HEK293 (cell line): ENCODE results near the gene CDC14A.

Experiments
- AEBP2 ChIP-seq: fragments of 450-650 bp; formaldehyde crosslinking; IDR thresholded peaks from 2 replicates; pipeline ENCODE4 v1.5.1; 2016; ENCODE audit warnings: missing biosample characterization, missing genetic modification characterization, borderline replicate concordance
- BCL11B ChIP-seq: fragments of 450-650 bp; formaldehyde crosslinking; IDR thresholded peaks from 2 replicates; pipeline ENCODE4 v1.5.1; 2016; ENCODE audit warnings: low read depth, missing biosample characterization, missing genetic modification characterization
- BCL6B ChIP-seq: fragments of 450-650 bp; formaldehyde crosslinking; IDR thresholded peaks from 2 replicates; pipeline ENCODE4 v1.5.1; 2017; ENCODE audit warnings: missing biosample characterization, missing genetic modification characterization
- GLI2 ChIP-seq: fragments of 450-650 bp; formaldehyde crosslinking; IDR thresholded peaks from 2 replicates; pipeline ENCODE4; 2017; ENCODE audit warnings: missing biosample characterization, missing genetic modification characterization, low read depth, borderline replicate concordance
- KLF1 ChIP-seq: fragments of 450-650 bp; formaldehyde crosslinking; IDR thresholded peaks from 2 replicates; pipeline ENCODE4 v1.5.1; 2016; ENCODE audit warnings: missing biosample characterization, missing genetic modification characterization
- PATZ1 ChIP-seq: fragments of 450-650 bp; formaldehyde crosslinking; IDR thresholded peaks from 2 replicates; pipeline ENCODE4 v1.5.1; 2016; ENCODE audit warnings: missing biosample characterization, missing genetic modification characterization
- REPIN1 ChIP-seq: fragments of 450-650 bp; formaldehyde crosslinking; IDR thresholded peaks from 2 replicates; pipeline ENCODE4 v1.5.1; 2017; ENCODE audit warnings: missing biosample characterization, missing genetic modification characterization, low read depth
- SCRT2 ChIP-seq: fragments of 450-650 bp; formaldehyde crosslinking; IDR thresholded peaks from 2 replicates; pipeline ENCODE4 v1.5.1; 2016; ENCODE audit warnings: missing biosample characterization, missing genetic modification characterization
- WT1 ChIP-seq: fragments of 450-650 bp; formaldehyde crosslinking; IDR thresholded peaks from 2 replicates; pipeline ENCODE4 v1.5.1; 2016; ENCODE audit warnings: missing biosample characterization, missing genetic modification characterization
- YY1 ChIP-seq: fragments of 450-650 bp; formaldehyde crosslinking; IDR thresholded peaks from 2 replicates; pipeline ENCODE4 v1.5.1; 2018; ENCODE audit warnings: missing biosample characterization, missing genetic modification characterization
- ZBTB26 ChIP-seq: fragments of 450-650 bp; formaldehyde crosslinking; optimal IDR thresholded peaks from 2 replicates; pipeline ENCODE3; 2016; ENCODE audit warnings: missing biosample characterization, mild to moderate bottlenecking, missing genetic modification characterization
- ZNF132 ChIP-seq: fragments of 450-650 bp; formaldehyde crosslinking; IDR thresholded peaks from 2 replicates; pipeline ENCODE4 v1.5.1; 2017; ENCODE audit warnings: missing biosample characterization, missing genetic modification characterization, borderline replicate concordance
- ZNF157 ChIP-seq: fragments of 450-650 bp; formaldehyde crosslinking; IDR thresholded peaks from 2 replicates; pipeline ENCODE4 v1.5.1; 2016; ENCODE audit warnings: missing biosample characterization, missing genetic modification characterization
- ZNF248 ChIP-seq: fragments of 450-650 bp; formaldehyde crosslinking; IDR thresholded peaks from 2 replicates; pipeline ENCODE4 v1.5.1; 2017; ENCODE audit warnings: missing biosample characterization, missing genetic modification characterization
- ZNF274 ChIP-seq, 2 experiments: fragments of 200-500 bp in 1 of 2; fragments of 450-650 bp in 1 of 2; sonication (Bioruptor generic) in 1 of 2; formaldehyde crosslinking in 1 of 2; IDR thresholded peaks; 2 replicates each; pipeline versions ENCODE4 v1.5.1 to v1.6.1; 2014 to 2016; ENCODE audit warnings: borderline replicate concordance in 1 of 2, inconsistent platforms in 1 of 2, low read length in 1 of 2, missing biosample characterization in 1 of 2, missing genetic modification characterization in 1 of 2
- ZNF335 ChIP-seq: fragments of 450-650 bp; formaldehyde crosslinking; conservative IDR thresholded peaks from 2 replicates; pipeline ENCODE4 v1.5.1; 2016; ENCODE audit warnings: missing biosample characterization, missing genetic modification characterization
- ZNF37A ChIP-seq: fragments of 450-650 bp; IDR thresholded peaks from 2 replicates; pipeline ENCODE4 v1.5.1; 2018; ENCODE audit warnings: missing biosample characterization, missing genetic modification characterization
- ZNF391 ChIP-seq: fragments of 450-650 bp; formaldehyde crosslinking; IDR thresholded peaks from 2 replicates; pipeline ENCODE4 v1.5.1; 2016; ENCODE audit warnings: low read depth, missing biosample characterization, missing genetic modification characterization, borderline replicate concordance
- ZNF416 ChIP-seq: fragments of 450-650 bp; formaldehyde crosslinking; IDR thresholded peaks from 2 replicates; pipeline ENCODE4 v1.5.1; 2016; ENCODE audit warnings: missing biosample characterization, missing genetic modification characterization
- ZNF449 ChIP-seq: fragments of 450-650 bp; formaldehyde crosslinking; IDR thresholded peaks from 2 replicates; pipeline ENCODE4 v1.5.1; 2017; ENCODE audit warnings: missing biosample characterization, mild to moderate bottlenecking, missing genetic modification characterization, moderate library complexity
- ZNF473 ChIP-seq: fragments of 450-650 bp; formaldehyde crosslinking; IDR thresholded peaks from 2 replicates; pipeline ENCODE4 v1.5.1; 2017; ENCODE audit warnings: missing biosample characterization, missing genetic modification characterization
- ZNF549 ChIP-seq: fragments of 450-650 bp; IDR thresholded peaks from 2 replicates; pipeline ENCODE4 v1.5.1; 2018; ENCODE audit warnings: missing biosample characterization, missing genetic modification characterization, mild to moderate bottlenecking, inconsistent platforms, moderate library complexity
- ZNF561 ChIP-seq: fragments of 450-650 bp; IDR thresholded peaks from 2 replicates; pipeline ENCODE4 v1.5.1; 2018; ENCODE audit warnings: missing biosample characterization, missing genetic modification characterization, borderline replicate concordance
- ZNF600 ChIP-seq: fragments of 450-650 bp; formaldehyde crosslinking; IDR thresholded peaks from 2 replicates; pipeline ENCODE4 v1.5.1; 2016; ENCODE audit warnings: missing biosample characterization, missing genetic modification characterization
- ZNF645 ChIP-seq: fragments of 450-650 bp; formaldehyde crosslinking; IDR thresholded peaks from 2 replicates; pipeline ENCODE4; 2016; ENCODE audit warnings: missing biosample characterization, missing genetic modification characterization
- ZNF791 ChIP-seq: fragments of 450-650 bp; formaldehyde crosslinking; IDR thresholded peaks from 2 replicates; pipeline ENCODE4 v1.5.1; 2016; ENCODE audit warnings: missing biosample characterization, missing genetic modification characterization
- ZNF837 ChIP-seq: fragments of 450-650 bp; formaldehyde crosslinking; IDR thresholded peaks from 2 replicates; pipeline ENCODE4 v1.5.1; 2016; ENCODE audit warnings: missing biosample characterization, missing genetic modification characterization

The CDC14A gene

GRCh38 chr1:100360790-100361510 is 8.6 kb downstream of the CDC14A start (continued):
- TF ChIP-seq SCRT2 (tag by site-specific recombination), result no peak
- no peak for TF ChIP-seq BCL11B (tag by site-specific recombination)
- no peak for TF ChIP-seq KLF1 (tag by site-specific recombination)
- TF ChIP-seq ZNF391, result no peak
- TF ChIP-seq ZNF473, result no peak
- TF ChIP-seq YY1, result no peak
- TF ChIP-seq ZNF248 (tag by site-specific recombination), result no peak
- peak; percentile 61; the same call in 1 of the 2 replicates for TF ChIP-seq ZNF561
- no peak for TF ChIP-seq ZNF837
- no peak for TF ChIP-seq ZNF132 (tag by site-specific recombination)
- TF ChIP-seq ZNF37A (tag by site-specific recombination), result no peak
- TF ChIP-seq ZNF549 (tag by site-specific recombination), result no peak
- TF ChIP-seq ZBTB26 (tag by site-specific recombination), result no peak
- TF ChIP-seq ZNF274 (IDR thresholded peaks at IDR 0.05; ENCODE audit: low read length), result no peak
- no peak for TF ChIP-seq ZNF274 (tag by site-specific recombination; IDR thresholded peaks at IDR 0.05; ENCODE audit: borderline replicate concordance)
- peak; percentile 30; the same call in 1 of the 2 replicates for TF ChIP-seq ZNF600 (tag by site-specific recombination)
- TF ChIP-seq ZNF335 (tag by site-specific recombination), result no peak; the same call in 1 of the 2 replicates
- TF ChIP-seq ZNF645, result no peak
- TF ChIP-seq ZNF157 (tag by site-specific recombination), result no peak
- TF ChIP-seq GLI2 (tag by site-specific recombination), result peak; percentile 77; the same call in 1 of the 2 replicates
- TF ChIP-seq ZNF449 (tag by site-specific recombination), result no peak
- no peak for TF ChIP-seq BCL6B (tag by site-specific recombination)
- TF ChIP-seq ZNF416 (tag by site-specific recombination), result no peak
- TF ChIP-seq AEBP2, result no peak
- TF ChIP-seq PATZ1, result peak; percentile 19; the same call in 1 of the 2 replicates
- TF ChIP-seq ZNF791, result no peak
- no peak for TF ChIP-seq REPIN1 (tag by site-specific recombination)
- TF ChIP-seq WT1, result peak; percentile 10; the same call in 1 of the 2 replicates
